Astrocyte (in vitro differentiated cells and primary cell): Measurements from ENCODE around the gene TMEM60. TPM values are rescaled to one million over a fixed set of nuclear protein-coding genes. Genes with fewer than 3 reads are reported as not detected.

Source experiments
- DNase-seq: peaks from one replicate; pipeline ENCODE4 v3.0.0-alpha.2; 2010; ENCODE audit warnings: low read depth
- FAIRE-seq: peaks from 2 replicates; lab custom pipeline; 2011; peaks lifted over from hg19 to GRCh38; lab: Jason Lieb, UNC
- H2AFZ ChIP-seq: 2 replicates; pipeline ENCODE4 v1.6.0; 2012; ENCODE audit warnings: low read depth, low read length, inconsistent platforms
- H3K27ac ChIP-seq: 2 replicates; pipeline ENCODE4 v1.5.1; 2011; ENCODE audit warnings: low read depth, low read length, inconsistent platforms
- H3K27me3 ChIP-seq: 2 replicates; pipeline ENCODE4 v1.6.0; 2011; ENCODE audit warnings: low read length, inconsistent platforms; ENCODE audit not compliant: insufficient read depth
- H3K36me3 ChIP-seq: 2 replicates; pipeline ENCODE4 v1.5.1; 2011; ENCODE audit warnings: low read length, inconsistent platforms; ENCODE audit not compliant: insufficient read depth
- H3K4me1 ChIP-seq: 2 replicates; pipeline ENCODE4 v1.5.1; 2011; ENCODE audit warnings: low read length, inconsistent platforms; ENCODE audit not compliant: insufficient read depth
- H3K4me2 ChIP-seq: 2 replicates; pipeline ENCODE4 v1.6.0; 2012; ENCODE audit warnings: low read length, inconsistent platforms
- H3K4me3 ChIP-seq: 2 replicates; pipeline ENCODE4 v1.5.1; 2011; ENCODE audit warnings: low read depth, mild to moderate bottlenecking, low read length, inconsistent platforms; ENCODE audit not compliant: insufficient read depth
- H3K79me2 ChIP-seq: 2 replicates; pipeline ENCODE4 v1.6.0; 2012; ENCODE audit warnings: mild to moderate bottlenecking, low read length, inconsistent platforms; ENCODE audit not compliant: insufficient read depth
- H3K9ac ChIP-seq: 2 replicates; pipeline ENCODE4 v1.6.0; 2012; ENCODE audit warnings: mild to moderate bottlenecking, low read length, inconsistent platforms
- H3K9me3 ChIP-seq: 2 replicates; pipeline ENCODE4 v1.5.1; 2012; ENCODE audit warnings: low read depth, mild to moderate bottlenecking, low read length, inconsistent platforms; ENCODE audit not compliant: insufficient read depth
- H4K20me1 ChIP-seq: 2 replicates; pipeline ENCODE4 v1.6.0; 2012; ENCODE audit warnings: low read length, inconsistent platforms; ENCODE audit not compliant: insufficient read depth
- H3K27ac Mint-ChIP-seq: one replicate; pipeline ENCODE4 v1.8.0; 2021; ENCODE audit warnings: mild to moderate bottlenecking, mixed read lengths; ENCODE audit not compliant: unreplicated experiment
- H3K27me3 Mint-ChIP-seq: one replicate; pipeline ENCODE4 v1.8.0; 2021; ENCODE audit warnings: low read depth, mixed read lengths; ENCODE audit not compliant: unreplicated experiment
- H3K36me3 Mint-ChIP-seq: one replicate; pipeline ENCODE4 v1.8.0; 2021; ENCODE audit warnings: low read depth, mixed read lengths; ENCODE audit not compliant: unreplicated experiment
- H3K4me1 Mint-ChIP-seq: one replicate; pipeline ENCODE4 v1.8.0; 2021; ENCODE audit warnings: low read depth, mixed read lengths; ENCODE audit not compliant: unreplicated experiment
- H3K4me3 Mint-ChIP-seq: one replicate; pipeline ENCODE4 v1.8.0; 2021; ENCODE audit warnings: mild to moderate bottlenecking, moderate library complexity, mixed read lengths; ENCODE audit not compliant: unreplicated experiment
- H3K9me3 Mint-ChIP-seq: one replicate; pipeline ENCODE4 v1.8.0; 2021; ENCODE audit warnings: mild to moderate bottlenecking, mixed read lengths; ENCODE audit not compliant: unreplicated experiment
- EZH2 ChIP-seq: IDR thresholded peaks from 2 replicates; pipeline ENCODE4 v1.6.1; 2012; ENCODE audit warnings: mild to moderate bottlenecking, low read length, inconsistent platforms; ENCODE audit not compliant: insufficient read depth
- total RNA-seq: library from RNA; stranded (reverse); gene quantifications from 2 replicates; pipeline ENCODE4 v1.2.1, GENCODE V29; 2021
- TF ChIP-seq, protein P1 (sequence below): IDR thresholded peaks from 2 replicates; pipeline ENCODE4 v1.5.1; 2011; ENCODE audit warnings: low read depth, mild to moderate bottlenecking, inconsistent platforms, low read length, moderate library complexity; ENCODE audit not compliant: insufficient read depth

The TMEM60 gene
- total RNA-seq, 1 donor from 2014 or later = 12.2 TPM

DNA sequence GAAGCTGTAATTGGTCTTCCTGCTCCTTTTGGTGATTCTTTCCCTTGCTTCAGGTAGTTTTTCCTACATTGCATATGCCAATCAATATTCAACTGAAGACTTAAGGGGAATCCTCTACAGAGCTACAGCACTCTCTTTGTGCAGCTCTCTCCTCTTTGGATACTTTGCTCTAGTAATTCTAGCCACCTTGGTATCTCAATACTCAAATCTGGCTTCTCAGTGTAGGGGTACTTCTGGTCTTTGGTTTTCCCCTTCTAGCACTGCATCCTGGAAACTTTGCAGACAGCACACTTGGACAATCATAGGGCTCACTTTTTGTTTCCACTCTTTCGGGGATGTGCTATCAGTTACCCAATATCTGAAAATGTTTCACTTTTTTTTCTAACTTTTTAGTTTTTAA, 10.3 kb upstream of the TMEM60 start:
- H3K27ac ChIP-seq = no peak overlapping the region
- H3K27ac Mint-ChIP-seq = no peak overlapping the region
- no peak overlapping the region for H3K4me3 ChIP-seq
- H3K36me3 Mint-ChIP-seq = peaks cover 2% of the 10 kb centered on the region
- H3K4me1 Mint-ChIP-seq = peaks cover 11% of the 10 kb centered on the region
- no peak overlapping the region for H3K4me2 ChIP-seq
- H3K4me3 Mint-ChIP-seq = no peak overlapping the region
- H3K36me3 ChIP-seq = no peaks in the 10 kb centered on the region
- no peak overlapping the region for H3K9ac ChIP-seq
- peaks cover 79% of the 10 kb centered on the region for H3K79me2 ChIP-seq
- H3K27me3 Mint-ChIP-seq = no peaks in the 10 kb centered on the region
- H3K27me3 ChIP-seq = no peaks in the 10 kb centered on the region
- no peak overlapping the region for H2AFZ ChIP-seq
- peaks cover 10% of the 10 kb centered on the region for H3K4me1 ChIP-seq
- peaks cover 3% of the 10 kb centered on the region for H4K20me1 ChIP-seq
- DNase-seq (no peak), FAIRE-seq (no peak)
- peaks cover 10% of the 10 kb centered on the region for H3K9me3 Mint-ChIP-seq
- TF ChIP-seq EZH2 = no peak
- TF ChIP-seq, protein P1, sequence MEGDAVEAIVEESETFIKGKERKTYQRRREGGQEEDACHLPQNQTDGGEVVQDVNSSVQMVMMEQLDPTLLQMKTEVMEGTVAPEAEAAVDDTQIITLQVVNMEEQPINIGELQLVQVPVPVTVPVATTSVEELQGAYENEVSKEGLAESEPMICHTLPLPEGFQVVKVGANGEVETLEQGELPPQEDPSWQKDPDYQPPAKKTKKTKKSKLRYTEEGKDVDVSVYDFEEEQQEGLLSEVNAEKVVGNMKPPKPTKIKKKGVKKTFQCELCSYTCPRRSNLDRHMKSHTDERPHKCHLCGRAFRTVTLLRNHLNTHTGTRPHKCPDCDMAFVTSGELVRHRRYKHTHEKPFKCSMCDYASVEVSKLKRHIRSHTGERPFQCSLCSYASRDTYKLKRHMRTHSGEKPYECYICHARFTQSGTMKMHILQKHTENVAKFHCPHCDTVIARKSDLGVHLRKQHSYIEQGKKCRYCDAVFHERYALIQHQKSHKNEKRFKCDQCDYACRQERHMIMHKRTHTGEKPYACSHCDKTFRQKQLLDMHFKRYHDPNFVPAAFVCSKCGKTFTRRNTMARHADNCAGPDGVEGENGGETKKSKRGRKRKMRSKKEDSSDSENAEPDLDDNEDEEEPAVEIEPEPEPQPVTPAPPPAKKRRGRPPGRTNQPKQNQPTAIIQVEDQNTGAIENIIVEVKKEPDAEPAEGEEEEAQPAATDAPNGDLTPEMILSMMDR = no peak
- H3K9me3 ChIP-seq = no peaks in the 10 kb centered on the region

DNA sequence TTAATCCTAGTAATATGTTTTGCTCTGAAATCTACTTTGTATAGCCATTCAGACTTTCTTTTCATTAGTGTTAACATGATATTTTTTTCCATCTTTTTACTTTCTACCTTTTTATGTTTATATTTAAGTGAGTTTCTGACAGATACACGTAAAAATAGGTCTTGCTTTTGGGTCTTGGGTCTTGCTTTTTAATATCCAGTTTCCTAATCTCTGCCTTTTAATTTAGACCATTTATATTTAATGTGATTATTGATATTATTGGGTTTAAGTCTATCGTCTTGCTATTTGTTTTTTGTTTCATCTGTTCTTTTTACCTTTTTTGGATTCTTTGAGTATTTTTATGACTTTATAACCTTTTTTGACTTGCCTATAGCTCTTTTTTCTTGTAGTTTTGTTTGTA, 8.2 kb upstream of the TMEM60 start:
- no peak for FAIRE-seq
- no peak overlapping the region for H3K27ac ChIP-seq
- no peak overlapping the region for H3K4me3 Mint-ChIP-seq
- H4K20me1 ChIP-seq = peaks cover 4% of the 10 kb centered on the region
- TF ChIP-seq, protein P1 = no peak
- no peak for TF ChIP-seq EZH2
- peaks cover 2% of the 10 kb centered on the region for H3K36me3 Mint-ChIP-seq
- peaks cover 93% of the 10 kb centered on the region for H3K79me2 ChIP-seq
- H3K9me3 Mint-ChIP-seq = peaks cover 10% of the 10 kb centered on the region
- H3K4me2 ChIP-seq = no peak overlapping the region
- H3K27ac Mint-ChIP-seq = no peak overlapping the region
- H3K9ac ChIP-seq = no peak overlapping the region
- H3K36me3 ChIP-seq = no peaks in the 10 kb centered on the region
- no peak for DNase-seq
- peaks cover under 1% of the 10 kb centered on the region for H3K4me1 Mint-ChIP-seq
- H2AFZ ChIP-seq = no peak overlapping the region
- peaks cover under 1% of the 10 kb centered on the region for H3K4me1 ChIP-seq
- no peaks in the 10 kb centered on the region for H3K27me3 Mint-ChIP-seq
- H3K4me3 ChIP-seq = no peak overlapping the region
- H3K27me3 ChIP-seq = no peaks in the 10 kb centered on the region
- no peaks in the 10 kb centered on the region for H3K9me3 ChIP-seq

DNA sequence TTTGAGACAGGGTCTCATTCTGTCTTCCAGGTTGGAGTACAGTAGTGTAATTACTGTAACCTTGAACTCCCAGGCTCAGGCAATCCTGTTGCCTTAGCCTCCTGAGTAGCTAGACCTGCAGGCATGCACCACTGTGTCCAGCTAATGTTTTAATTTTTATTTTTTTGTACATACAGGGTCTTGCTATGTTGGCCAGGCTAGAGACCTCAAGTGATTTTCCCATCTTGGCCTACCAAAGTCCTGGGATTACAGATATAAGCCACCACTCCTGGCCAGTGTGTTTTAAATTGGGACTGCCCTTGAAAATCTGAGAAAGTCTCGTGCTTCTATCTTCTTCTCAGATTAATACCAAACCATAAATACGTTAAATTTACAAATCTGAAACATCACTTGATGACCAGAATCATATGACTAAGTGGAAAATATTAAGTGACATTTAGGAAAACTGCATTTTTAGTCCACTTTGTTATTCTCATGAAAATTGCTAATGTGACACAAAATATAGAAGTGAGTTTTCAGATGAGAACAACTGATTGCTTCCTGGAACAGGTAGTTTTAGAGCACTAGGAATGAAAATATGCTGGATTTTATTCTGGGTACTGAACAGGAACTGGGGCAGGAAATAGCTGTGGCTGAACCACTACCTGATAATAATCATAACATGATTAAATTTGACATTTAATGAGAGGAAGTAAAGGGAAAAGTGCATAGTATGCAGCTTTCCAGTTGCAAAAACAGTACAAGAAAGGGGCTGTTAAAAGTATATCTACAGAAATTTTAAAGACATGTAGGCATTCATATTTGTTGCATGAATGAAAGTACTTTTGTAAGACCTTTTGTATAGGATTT, 4.5 kb upstream of the TMEM60 start:
- Mint-ChIP-seq H3K4me3 (no peak overlapping the region), H3K36me3 (peaks cover 1% of the 10 kb centered on the region)
- TF ChIP-seq EZH2 = no peak
- TF ChIP-seq, protein P1 = no peak

More for the DNA sequence above, 4.5 kb upstream of the TMEM60 start:
- Mint-ChIP-seq H3K27me3 (no peaks in the 10 kb centered on the region), H3K4me1 (peaks cover 4% of the 10 kb centered on the region), H3K9me3 (peaks cover 4% of the 10 kb centered on the region), H3K27ac (no peak overlapping the region)
- no peak overlapping the region for H3K27ac ChIP-seq
- no peaks in the 10 kb centered on the region for H3K9me3 ChIP-seq
- H3K79me2 ChIP-seq = peaks cover 89% of the 10 kb centered on the region
- no peak overlapping the region for H3K4me2 ChIP-seq
- no peak overlapping the region for H3K9ac ChIP-seq
- H3K27me3 ChIP-seq = no peaks in the 10 kb centered on the region
- FAIRE-seq = no peak
- peaks cover 8% of the 10 kb centered on the region for H3K4me1 ChIP-seq
- H2AFZ ChIP-seq = no peak overlapping the region
- H3K36me3 ChIP-seq = no peaks in the 10 kb centered on the region
- H3K4me3 ChIP-seq = no peak overlapping the region
- peaks cover 4% of the 10 kb centered on the region for H4K20me1 ChIP-seq
- DNase-seq = no peak
